ENCODE measurements around the gene KRTDAP.

The KRTDAP gene

GRCh38 chr19:35512831-35513627, 22.8 kb upstream of the KRTDAP start:
- DNase-seq = no peak

GRCh38 chr19:35511337-35511736, 21.1 kb upstream of the KRTDAP start:
- DNase-seq = no peak

GRCh38 chr19:35510626-35510964, 20.3 kb upstream of the KRTDAP start:
- DNase-seq = no peak

- DNase-seq = peak; percentile 52 to 84 (median 73)
Measured at GRCh38 chr19:35509861-35510625, 19.8 kb upstream of the KRTDAP start.

GRCh38 chr19:35509018-35509652, 18.9 kb upstream of the KRTDAP start:
- DNase-seq = peak in 1 of 4 experiments; percentile 31

- no peak for DNase-seq
Measured at GRCh38 chr19:35508129-35508528, 17.9 kb upstream of the KRTDAP start.

- no peak for DNase-seq
Measured at GRCh38 chr19:35507561-35507960, 17.3 kb upstream of the KRTDAP start.

- no peak for DNase-seq
Measured at GRCh38 chr19:35506011-35506410, 15.7 kb upstream of the KRTDAP start.

- DNase-seq = no peak
Measured at GRCh38 chr19:35502751-35503150, 12.5 kb upstream of the KRTDAP start.

GRCh38 chr19:35501684-35502083, 11.4 kb upstream of the KRTDAP start:
- DNase-seq = no peak

- DNase-seq = no peak
Measured at GRCh38 chr19:35500611-35501010, 10.3 kb upstream of the KRTDAP start.

- no peak for DNase-seq
Measured at GRCh38 chr19:35498984-35499527, 8.8 kb upstream of the KRTDAP start.

- no peak for DNase-seq
Measured at GRCh38 chr19:35498220-35498619, 8.0 kb upstream of the KRTDAP start.

- no peak for DNase-seq
Measured at GRCh38 chr19:35497406-35497805, 7.1 kb upstream of the KRTDAP start.

- DNase-seq = peak; percentile 78 to 92 (median 86)
Measured at GRCh38 chr19:35495107-35496064, 5.1 kb upstream of the KRTDAP start.

- no peak for DNase-seq
Measured at GRCh38 chr19:35493971-35494370, 3.7 kb upstream of the KRTDAP start.

GRCh38 chr19:35491836-35492360, 1.6 kb upstream of the KRTDAP start:
- DNase-seq = no peak

GRCh38 chr19:35488677-35489076, 1.6 kb downstream of the KRTDAP start:
- no peak for DNase-seq

GRCh38 chr19:35487656-35488182, 2.5 kb downstream of the KRTDAP start:
- DNase-seq = no peak

GRCh38 chr19:35486268-35486708, 4.0 kb downstream of the KRTDAP start:
- no peak for DNase-seq

- DNase-seq = no peak
Measured at GRCh38 chr19:35484252-35485036, 5.8 kb downstream of the KRTDAP start.
